K562 (cell line): ENCODE results near the gene TTC31.

Experiments used
- BRF1 ChIP-seq: IDR thresholded peaks from 3 replicates; pipeline ENCODE4 v1.6.1; 2011; ENCODE audit warnings: borderline replicate concordance, mild to moderate bottlenecking; ENCODE audit not compliant: insufficient read length; ENCODE audit errors: extremely low read depth
- MTA3 ChIP-seq: fragments of 450-650 bp; formaldehyde crosslinking; IDR thresholded peaks from 2 replicates; pipeline ENCODE4 v1.6.1; 2017; ENCODE audit warnings: mild to moderate bottlenecking, borderline replicate concordance
- SIN3A ChIP-seq, 2 experiments: fragments of 150-350 bp in 1 of 2; IDR thresholded peaks; 2 replicates each; pipeline ENCODE4 v1.6.1; 2011 to 2016; ENCODE audit warnings: borderline replicate concordance in 2 of 2, low read depth in 2 of 2, low read length in 2 of 2, mild to moderate bottlenecking in 2 of 2, moderate library complexity in 2 of 2; ENCODE audit not compliant: control insufficient read depth in 1 of 2
- TOE1 ChIP-seq, 2 experiments: fragments of 450-650 bp in 1 of 2; sonication (generic) in 1 of 2; formaldehyde crosslinking in 1 of 2; IDR thresholded peaks; 2 replicates each; pipeline versions ENCODE4 v1.7.1 to v1.8.0; 2016 to 2022; ENCODE audit warnings: borderline replicate concordance in 2 of 2, mild to moderate bottlenecking in 2 of 2, antibody characterized with exemption in 1 of 2, inconsistent platforms in 1 of 2, low read depth in 1 of 2, missing genetic modification reagents in 1 of 2, moderate library complexity in 1 of 2
- U2AF2 ChIP-seq: fragments of 200-400 bp; formaldehyde crosslinking; optimal IDR thresholded peaks from 2 replicates; pipeline ENCODE3; 2017; ENCODE audit warnings: low read depth, mild to moderate bottlenecking, low read length
- ZBTB17 ChIP-seq: fragments of 450-650 bp; formaldehyde crosslinking; IDR thresholded peaks from 2 replicates; pipeline ENCODE4 v1.4.0; 2020; ENCODE audit warnings: mild to moderate bottlenecking
- TF ChIP-seq, protein P1 (sequence below): fragments of 450-650 bp; formaldehyde crosslinking; IDR thresholded peaks from 2 replicates; pipeline ENCODE4 v1.4.0; 2020; ENCODE audit warnings: mild to moderate bottlenecking
- TF ChIP-seq, protein P2 (sequence below): fragments of 450-650 bp; IDR thresholded peaks from 2 replicates; pipeline ENCODE4 v1.6.1; 2018; ENCODE audit not compliant: partially characterized antibody

DNA sequence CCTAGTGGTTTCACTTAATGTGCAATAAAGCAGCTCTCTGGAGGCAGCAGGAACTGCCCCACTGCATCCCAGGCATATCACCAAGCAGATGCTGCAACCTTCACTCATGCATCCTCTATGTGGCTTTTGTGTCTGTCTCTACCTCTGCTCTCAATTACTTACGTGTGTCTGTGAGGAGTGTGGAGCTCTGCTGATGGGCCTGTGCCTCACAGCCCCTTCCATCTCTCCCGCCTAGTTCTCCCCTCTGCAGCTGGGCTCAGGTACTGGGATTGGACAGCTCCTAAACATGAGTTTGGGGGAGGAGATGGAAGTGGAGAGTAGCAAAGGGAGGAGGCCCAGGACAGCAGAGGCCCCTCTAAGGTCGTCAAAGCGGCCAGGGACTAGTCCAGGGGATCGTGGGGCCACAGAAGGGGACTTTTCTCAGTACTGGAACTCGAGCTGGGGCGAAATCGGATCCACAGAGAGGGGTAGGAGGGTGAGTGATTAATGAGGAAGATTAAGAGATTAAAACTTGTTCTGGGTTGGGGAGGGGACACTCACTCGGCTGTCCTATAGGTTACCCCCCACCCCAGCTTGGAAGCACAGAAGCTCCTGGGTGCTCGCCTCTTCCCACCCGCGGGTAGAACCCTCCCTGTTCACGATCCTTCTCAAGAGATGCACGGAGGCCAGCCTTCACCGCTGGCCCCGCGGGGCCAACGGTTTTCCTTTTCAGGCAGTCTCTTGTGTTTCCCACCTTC is 18.6 kb downstream of the TTC31 start:
- TF ChIP-seq TOE1 (IDR thresholded peaks at IDR 0.05; ENCODE audit: borderline replicate concordance) (no peak), TOE1 (CRISPR knock-in tag; IDR thresholded peaks at IDR 0.05; ENCODE audit: borderline replicate concordance, low read depth) (no peak), U2AF2 (no peak), MTA3 (no peak), SIN3A (IDR thresholded peaks at IDR 0.05; ENCODE audit: borderline replicate concordance in 2 of 2, control insufficient read depth in 1 of 2, low read depth in 2 of 2, low read length in 2 of 2) (no peak), BRF1 (no peak), ZBTB17 (CRISPR knock-in tag) (no peak)
- TF ChIP-seq, protein P1, sequence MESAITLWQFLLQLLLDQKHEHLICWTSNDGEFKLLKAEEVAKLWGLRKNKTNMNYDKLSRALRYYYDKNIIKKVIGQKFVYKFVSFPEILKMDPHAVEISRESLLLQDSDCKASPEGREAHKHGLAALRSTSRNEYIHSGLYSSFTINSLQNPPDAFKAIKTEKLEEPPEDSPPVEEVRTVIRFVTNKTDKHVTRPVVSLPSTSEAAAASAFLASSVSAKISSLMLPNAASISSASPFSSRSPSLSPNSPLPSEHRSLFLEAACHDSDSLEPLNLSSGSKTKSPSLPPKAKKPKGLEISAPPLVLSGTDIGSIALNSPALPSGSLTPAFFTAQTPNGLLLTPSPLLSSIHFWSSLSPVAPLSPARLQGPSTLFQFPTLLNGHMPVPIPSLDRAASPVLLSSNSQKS (CRISPR knock-in tag): no peak
- TF ChIP-seq, protein P2, sequence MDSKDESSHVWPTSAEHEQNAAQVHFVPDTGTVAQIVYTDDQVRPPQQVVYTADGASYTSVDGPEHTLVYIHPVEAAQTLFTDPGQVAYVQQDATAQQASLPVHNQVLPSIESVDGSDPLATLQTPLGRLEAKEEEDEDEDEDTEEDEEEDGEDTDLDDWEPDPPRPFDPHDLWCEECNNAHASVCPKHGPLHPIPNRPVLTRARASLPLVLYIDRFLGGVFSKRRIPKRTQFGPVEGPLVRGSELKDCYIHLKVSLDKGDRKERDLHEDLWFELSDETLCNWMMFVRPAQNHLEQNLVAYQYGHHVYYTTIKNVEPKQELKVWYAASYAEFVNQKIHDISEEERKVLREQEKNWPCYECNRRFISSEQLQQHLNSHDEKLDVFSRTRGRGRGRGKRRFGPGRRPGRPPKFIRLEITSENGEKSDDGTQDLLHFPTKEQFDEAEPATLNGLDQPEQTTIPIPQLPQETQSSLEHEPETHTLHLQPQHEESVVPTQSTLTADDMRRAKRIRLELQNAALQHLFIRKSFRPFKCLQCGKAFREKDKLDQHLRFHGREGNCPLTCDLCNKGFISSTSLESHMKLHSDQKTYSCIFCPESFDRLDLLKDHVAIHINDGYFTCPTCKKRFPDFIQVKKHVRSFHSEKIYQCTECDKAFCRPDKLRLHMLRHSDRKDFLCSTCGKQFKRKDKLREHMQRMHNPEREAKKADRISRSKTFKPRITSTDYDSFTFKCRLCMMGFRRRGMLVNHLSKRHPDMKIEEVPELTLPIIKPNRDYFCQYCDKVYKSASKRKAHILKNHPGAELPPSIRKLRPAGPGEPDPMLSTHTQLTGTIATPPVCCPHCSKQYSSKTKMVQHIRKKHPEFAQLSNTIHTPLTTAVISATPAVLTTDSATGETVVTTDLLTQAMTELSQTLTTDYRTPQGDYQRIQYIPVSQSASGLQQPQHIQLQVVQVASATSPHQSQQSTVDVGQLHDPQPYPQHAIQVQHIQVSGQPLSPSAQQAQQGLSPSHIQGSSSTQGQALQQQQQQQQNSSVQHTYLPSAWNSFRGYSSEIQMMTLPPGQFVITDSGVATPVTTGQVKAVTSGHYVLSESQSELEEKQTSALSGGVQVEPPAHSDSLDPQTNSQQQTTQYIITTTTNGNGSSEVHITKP: no peak
